Stimulated activated CD4-positive, alpha-beta T cell treated with anti-CD3 and anti-CD28 coated beads, TNF-alpha, amount 100 ng/mL, for 48 hours (primary cell): ENCODE results near the gene DAPK2.

ENCODE experiments used
- DNase-seq, 3 donors: peaks; one replicate each; pipeline ENCODE4 v3.0.0-alpha.2; 2020; ENCODE audit warnings: low read depth in 3 of 3

Gene DAPK2

DNA sequence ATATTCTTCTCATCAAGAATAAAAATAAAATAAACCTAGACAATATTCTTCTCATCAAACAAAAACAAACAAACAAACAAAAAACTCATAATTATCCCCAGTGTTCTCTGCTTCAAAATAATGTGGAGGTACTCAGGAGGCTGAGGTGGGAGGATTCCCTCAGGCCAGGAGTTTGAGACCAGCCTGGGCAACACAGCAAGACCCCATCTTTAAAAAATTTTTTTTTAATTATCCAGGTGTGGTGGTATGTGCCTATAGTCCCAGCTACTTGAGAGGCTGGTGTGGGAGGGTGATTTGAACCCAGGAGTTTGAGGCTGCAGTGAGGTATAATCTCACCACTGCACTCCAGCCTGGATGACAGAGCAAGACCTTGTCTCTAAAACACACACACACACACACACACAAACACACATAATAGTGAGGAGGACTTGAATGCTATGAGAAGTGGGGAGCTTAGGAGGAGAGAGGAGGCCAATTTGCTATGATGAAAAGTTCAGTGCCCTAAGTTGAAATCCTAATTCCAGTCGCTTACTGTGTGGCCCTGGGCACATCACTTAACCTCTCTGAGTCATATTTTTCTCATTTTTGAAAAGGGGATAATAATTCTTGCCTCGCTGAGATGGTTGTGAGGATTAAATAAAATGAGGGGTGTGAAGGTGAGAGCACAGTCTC, 176.8 kb downstream of the DAPK2 start:
- DNase-seq = no peak

DNA sequence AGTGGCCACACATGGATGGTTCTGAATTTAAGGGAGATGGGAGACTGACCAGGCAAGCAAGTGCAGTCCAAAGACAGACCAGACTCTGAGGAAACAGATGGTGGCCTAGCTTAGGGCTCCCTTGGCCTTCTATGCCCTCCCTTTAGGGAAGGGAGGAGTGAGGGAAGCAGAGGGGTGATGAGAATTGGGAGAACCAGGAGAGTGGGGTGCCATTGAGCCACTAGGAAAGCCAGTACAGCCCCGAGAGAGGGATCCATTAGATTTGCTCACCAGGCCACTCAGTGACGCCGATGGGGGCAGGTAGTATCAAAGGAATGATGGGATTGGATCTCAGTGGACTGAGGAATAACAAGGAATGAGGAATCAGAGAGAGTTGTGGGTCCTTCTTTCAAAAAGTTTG, 182.1 kb downstream of the DAPK2 start:
- no peak for DNase-seq

DNA sequence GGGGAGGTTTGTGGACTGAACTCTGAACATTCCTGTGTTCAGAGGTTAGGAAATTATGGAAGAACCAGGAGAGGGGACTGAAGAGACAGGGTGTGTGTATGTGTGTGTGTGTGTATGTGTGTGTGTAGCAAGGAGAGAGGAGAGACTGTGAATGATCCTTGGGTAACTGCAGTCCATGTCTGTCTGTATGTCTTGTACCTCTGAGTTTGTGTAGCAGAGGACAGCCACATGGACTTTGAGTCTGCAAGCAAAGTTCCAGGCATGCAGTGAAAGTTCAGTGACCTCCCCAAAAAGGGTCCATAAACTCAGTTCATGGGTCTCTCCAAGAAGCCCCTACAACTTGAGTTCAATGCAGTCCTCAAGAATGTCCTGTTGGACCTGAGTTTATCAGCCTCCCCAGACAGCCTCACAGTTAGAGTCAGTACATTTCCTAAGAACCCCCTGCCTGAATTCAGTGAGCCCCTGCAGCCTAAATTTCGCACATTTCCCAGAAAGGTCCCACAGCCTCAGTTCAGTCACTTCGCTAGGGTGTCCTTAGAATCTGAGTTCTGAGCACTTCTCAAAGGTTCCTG, 184.3 kb downstream of the DAPK2 start:
- no peak for DNase-seq

- no peak for DNase-seq
These were observed 185.7 kb downstream of the DAPK2 start for GRCh38 chr15:63860555-63860954.

DNA sequence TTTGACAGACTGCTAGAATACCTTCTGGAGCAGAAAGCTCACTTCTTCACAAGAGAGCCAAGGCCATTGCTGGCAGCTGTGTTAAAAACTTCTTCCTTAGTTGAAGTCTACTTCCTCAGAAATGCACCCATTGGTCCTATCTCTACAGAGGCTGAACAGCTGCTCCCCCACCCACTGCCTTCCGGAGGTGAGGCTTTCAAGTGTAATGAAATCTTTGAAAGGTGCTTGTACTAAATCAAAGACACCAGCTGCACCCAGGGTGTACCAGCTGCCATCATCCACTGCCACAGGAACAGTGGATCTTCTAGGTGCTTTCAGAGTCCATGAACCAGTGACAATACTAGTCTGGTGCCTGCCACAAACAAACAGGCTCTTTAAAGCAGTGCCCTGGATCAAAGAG, 186.1 kb downstream of the DAPK2 start:
- DNase-seq = peak; percentile 4 to 40 (median 33)

GRCh38 chr15:63858881-63859280, 187.4 kb downstream of the DAPK2 start:
- DNase-seq = no peak

- no peak for DNase-seq
These were observed 187.8 kb downstream of the DAPK2 start for GRCh38 chr15:63858448-63858847.

GRCh38 chr15:63857461-63857856, 188.8 kb downstream of the DAPK2 start:
- DNase-seq = no peak
